Measurements from ENCODE around the gene RFPL4A.

GRCh38 chr19:55711719-55712118, 47.2 kb upstream of the RFPL4A start:
- TF ChIP-seq, protein P1, sequence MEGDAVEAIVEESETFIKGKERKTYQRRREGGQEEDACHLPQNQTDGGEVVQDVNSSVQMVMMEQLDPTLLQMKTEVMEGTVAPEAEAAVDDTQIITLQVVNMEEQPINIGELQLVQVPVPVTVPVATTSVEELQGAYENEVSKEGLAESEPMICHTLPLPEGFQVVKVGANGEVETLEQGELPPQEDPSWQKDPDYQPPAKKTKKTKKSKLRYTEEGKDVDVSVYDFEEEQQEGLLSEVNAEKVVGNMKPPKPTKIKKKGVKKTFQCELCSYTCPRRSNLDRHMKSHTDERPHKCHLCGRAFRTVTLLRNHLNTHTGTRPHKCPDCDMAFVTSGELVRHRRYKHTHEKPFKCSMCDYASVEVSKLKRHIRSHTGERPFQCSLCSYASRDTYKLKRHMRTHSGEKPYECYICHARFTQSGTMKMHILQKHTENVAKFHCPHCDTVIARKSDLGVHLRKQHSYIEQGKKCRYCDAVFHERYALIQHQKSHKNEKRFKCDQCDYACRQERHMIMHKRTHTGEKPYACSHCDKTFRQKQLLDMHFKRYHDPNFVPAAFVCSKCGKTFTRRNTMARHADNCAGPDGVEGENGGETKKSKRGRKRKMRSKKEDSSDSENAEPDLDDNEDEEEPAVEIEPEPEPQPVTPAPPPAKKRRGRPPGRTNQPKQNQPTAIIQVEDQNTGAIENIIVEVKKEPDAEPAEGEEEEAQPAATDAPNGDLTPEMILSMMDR (conservative IDR thresholded peaks at IDR 0.05 in 1 of 2, IDR thresholded peaks at IDR 0.05 in 1 of 2; ENCODE audit: low read depth in 1 of 2, low read length in 2 of 2) = no peak
- no peak for TF ChIP-seq EZH2 (IDR thresholded peaks at IDR 0.05; ENCODE audit: low read length, missing control alignments)
